ENCODE results near the gene KRTAP16-1. TPM values are rescaled to one million over a fixed set of nuclear protein-coding genes. Genes with fewer than 3 reads are reported as not detected.

KRTAP16-1 gene
- total and polyA plus RNA-seq, 2 of the 8 experiments (the other 6 are each of a cell fraction or from before 2014, with no cell fraction given), result not detected

DNA sequence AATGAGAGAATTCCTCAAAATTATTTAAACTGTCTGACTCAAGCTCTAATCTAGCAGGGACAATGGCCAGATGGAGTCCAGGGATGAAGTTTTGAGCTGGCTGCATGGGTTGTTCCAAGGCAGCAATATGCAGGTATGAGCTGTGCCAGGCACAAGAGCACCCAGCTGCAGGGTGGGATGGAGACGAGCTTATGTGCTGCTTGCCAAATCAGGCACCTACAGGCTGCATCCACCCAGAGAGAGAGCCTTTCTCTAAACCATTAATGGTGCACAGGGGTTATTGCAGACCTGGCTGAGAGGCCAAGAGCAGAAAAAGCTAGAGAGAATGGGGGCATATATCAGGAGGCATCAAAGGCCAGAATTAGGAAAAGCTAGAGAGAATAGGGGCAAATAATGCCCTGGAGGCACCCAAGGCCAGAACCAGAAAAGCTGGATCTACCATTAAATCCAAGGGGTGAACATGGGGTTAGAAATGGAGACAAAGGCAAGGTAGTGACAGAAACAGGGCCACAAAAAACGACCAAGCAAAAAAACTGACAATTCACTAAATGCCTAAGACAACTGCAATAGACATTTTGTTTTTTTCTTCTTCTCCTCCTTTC is 30.6 kb upstream of the KRTAP16-1 start:
- Histone ChIP-seq H4K5ac (ENCODE audit: insufficient read length, low read depth, low read length) (no peak overlapping the region), H3K18ac (ENCODE audit: extremely low read depth, low read length) (no peak overlapping the region), H3K27ac (ENCODE audit: low read depth, low read length) (no peak overlapping the region), H2BK120ac (replicated peaks; ENCODE audit: low read depth, low read length) (no peak overlapping the region), H2BK15ac (ENCODE audit: low read length) (no peak overlapping the region), H2BK12ac (ENCODE audit: low read depth, low read length) (no peak overlapping the region), H2AFZ (ENCODE audit: low read length) (no peak overlapping the region), H3K14ac (ENCODE audit: insufficient read length) (no peak overlapping the region), H3K56ac (replicated peaks; ENCODE audit: insufficient read length, low read depth, low read length) (no peak overlapping the region), H4K91ac (replicated peaks; ENCODE audit: insufficient read length, low read length) (no peak overlapping the region), H3K79me2 (ENCODE audit: control insufficient read depth in 1 of 2, insufficient read depth in 2 of 2, low read length in 2 of 2) (no peaks in the 10 kb centered on the region), H4K20me1 (replicated peaks in 1 of 2; ENCODE audit: control insufficient read depth in 1 of 2, insufficient read depth in 2 of 2, low read length in 2 of 2) (no peaks in the 10 kb centered on the region), H3K27me3 (replicated peaks in 1 of 4; ENCODE audit: control insufficient read depth in 3 of 4, extremely low read depth in 1 of 4, insufficient read depth in 3 of 4, low read length in 3 of 4) (no peaks in the 10 kb centered on the region), H2AK5ac (ENCODE audit: low read depth, low read length) (no peak overlapping the region), H3K79me1 (ENCODE audit: low read depth, low read length) (no peaks in the 10 kb centered on the region), H3K23me2 (ENCODE audit: low read depth, low read length) (no peaks in the 10 kb centered on the region), H3K36me3 (ENCODE audit: control insufficient read depth in 2 of 4, insufficient read depth in 4 of 4, low read length in 3 of 4) (no peaks in the 10 kb centered on the region), H3K4ac (replicated peaks; ENCODE audit: insufficient read length, low read depth, low read length) (no peak overlapping the region), H3K4me1 (replicated peaks in 1 of 4; ENCODE audit: control insufficient read depth in 3 of 4, insufficient read depth in 4 of 4, low read length in 3 of 4) (no peaks in the 10 kb centered on the region), H3K23ac (ENCODE audit: insufficient read length) (no peak overlapping the region), H3K9me3 (ENCODE audit: insufficient read depth in 2 of 2, low read depth in 1 of 2, low read length in 1 of 2) (peaks cover 0 to 10% of the 10 kb centered on the region in 2 experiments; a peak in 2 of 4 replicates), H3K4me3 (ENCODE audit: extremely low read depth in 1 of 4, insufficient read depth in 2 of 4, low read depth in 3 of 4, low read length in 4 of 4) (no peak overlapping the region), H2BK5ac (ENCODE audit: low read depth, low read length) (no peak overlapping the region), H4K8ac (ENCODE audit: extremely low read depth, insufficient read depth, low read length) (peak overlapping the region; percentile 18; the same call in 1 of the 2 replicates), H3K4me2 (ENCODE audit: insufficient read depth in 1 of 2, low read depth in 2 of 2, low read length in 2 of 2) (no peak overlapping the region), H3K9ac (replicated peaks in 1 of 4; ENCODE audit: extremely low read depth in 1 of 4, low read depth in 3 of 4, low read length in 3 of 4) (no peak overlapping the region), H2BK20ac (ENCODE audit: low read length) (no peak overlapping the region)
- POLR2A ChIA-PET (ENCODE audit: partially characterized antibody), result interaction anchor here (1.0 kb wide), 1 partner anchor 26 kb away, joined by 3 read pairs; no protein-coding TSS in a partner anchor
- TF ChIP-seq TAF1 (IDR thresholded peaks at IDR 0.05; ENCODE audit: low read depth, low read length) (no peak), SP1 (IDR thresholded peaks at IDR 0.05; ENCODE audit: low read depth, low read length) (no peak), BACH1 (IDR thresholded peaks at IDR 0.05; ENCODE audit: low read length) (no peak), POLR2A (IDR thresholded peaks at IDR 0.05; ENCODE audit: control extremely low read depth in 1 of 2, low read depth in 2 of 2, low read length in 2 of 2) (no peak), EP300 (IDR thresholded peaks at IDR 0.05; ENCODE audit: borderline replicate concordance in 1 of 2, low read depth in 2 of 2, low read length in 2 of 2) (no peak), SIRT6 (IDR thresholded peaks at IDR 0.05; ENCODE audit: low read length) (no peak), BRCA1 (IDR thresholded peaks at IDR 0.05; ENCODE audit: low read depth, low read length) (no peak)
- TF ChIP-seq, protein P1, sequence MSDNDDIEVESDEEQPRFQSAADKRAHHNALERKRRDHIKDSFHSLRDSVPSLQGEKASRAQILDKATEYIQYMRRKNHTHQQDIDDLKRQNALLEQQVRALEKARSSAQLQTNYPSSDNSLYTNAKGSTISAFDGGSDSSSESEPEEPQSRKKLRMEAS (IDR thresholded peaks at IDR 0.05), result no peak
- TF ChIP-seq, protein P2, sequence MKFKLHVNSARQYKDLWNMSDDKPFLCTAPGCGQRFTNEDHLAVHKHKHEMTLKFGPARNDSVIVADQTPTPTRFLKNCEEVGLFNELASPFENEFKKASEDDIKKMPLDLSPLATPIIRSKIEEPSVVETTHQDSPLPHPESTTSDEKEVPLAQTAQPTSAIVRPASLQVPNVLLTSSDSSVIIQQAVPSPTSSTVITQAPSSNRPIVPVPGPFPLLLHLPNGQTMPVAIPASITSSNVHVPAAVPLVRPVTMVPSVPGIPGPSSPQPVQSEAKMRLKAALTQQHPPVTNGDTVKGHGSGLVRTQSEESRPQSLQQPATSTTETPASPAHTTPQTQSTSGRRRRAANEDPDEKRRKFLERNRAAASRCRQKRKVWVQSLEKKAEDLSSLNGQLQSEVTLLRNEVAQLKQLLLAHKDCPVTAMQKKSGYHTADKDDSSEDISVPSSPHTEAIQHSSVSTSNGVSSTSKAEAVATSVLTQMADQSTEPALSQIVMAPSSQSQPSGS (IDR thresholded peaks at IDR 0.05; ENCODE audit: low read length), result no peak
- CTCF ChIA-PET (ENCODE audit: partially characterized antibody), result interaction anchor here (0.7 to 1.5 kb wide), 7 partner anchors 8 to 218 kb away, joined by 3 to 6 read pairs (median 4); no protein-coding TSS in a partner anchor
- 82% methylated on average over 2 of the region's 2 CpGs; no CpG with 5 or more reads in 1 of the 2 experiments for WGBS, 2 experiments (ENCODE audit: extremely low coverage in 1 of 2, insufficient coverage in 1 of 2, insufficient read length in 1 of 2, insufficient replicate concordance in 2 of 2, low coverage in 1 of 2, low lambda C conversion rate in 2 of 2, missing lambda C conversion rate in 1 of 2)
- FAIRE-seq, result no peak
- peak in 1 of 2 experiments; percentile 16 for DNase-seq (ENCODE audit: low read depth in 1 of 2, low spot score in 2 of 2)
